NCI-H2171 (cell line): ENCODE results near the gene TCEAL5.
"Not testable (repeated sequence)": the region's sequence is repeated elsewhere in the genome, so short reads cannot be mapped to it uniquely, and the experiment has no call there.

Source experiments
- DNase-seq: peaks from one replicate; lab custom pipeline; 2025; lab: John Stamatoyannopoulos, UW

TCEAL5 gene

GRCh38 chrX:103276581-103277002 lies at the start of gene TCEAL5:
TSS of gene TCEAL5 (minus strand) at chrX:103276750. CDS start at chrX:103274563, 2,187 bp downstream.
- DNase-seq, result peak; percentile 11

GRCh38 chrX:103311399-103311780 lies 34.8 kb upstream of the TCEAL5 start:
- DNase-seq, result no peak

- DNase-seq, result peak; percentile 67
These were observed 34.2 kb upstream of the TCEAL5 start, which contains the start of gene BEX2 for GRCh38 chrX:103310555-103311398. TSS of gene BEX2 (minus strand) at chrX:103310990. CDS start at chrX:103309976, 1,014 bp downstream.

- no peak for DNase-seq
These were observed 33.5 kb upstream of the TCEAL5 start for GRCh38 chrX:103309860-103310554.

GRCh38 chrX:103305666-103306065 lies 29.1 kb upstream of the TCEAL5 start:
- DNase-seq, result not testable (repeated sequence)

GRCh38 chrX:103304705-103305104 lies 28.2 kb upstream of the TCEAL5 start:
- DNase-seq, result no peak

GRCh38 chrX:103293118-103293517 lies 16.6 kb upstream of the TCEAL5 start:
- no peak for DNase-seq

GRCh38 chrX:103279624-103280023 lies 3.1 kb upstream of the TCEAL5 start:
- no peak for DNase-seq

GRCh38 chrX:103275947-103276567 lies 493 bp downstream of the TCEAL5 start:
- DNase-seq, result no peak

- no peak for DNase-seq
These were observed 2.3 kb downstream of the TCEAL5 start for GRCh38 chrX:103274284-103274683.

- no peak for DNase-seq
These were observed 18.3 kb downstream of the TCEAL5 start for GRCh38 chrX:103258275-103258674.

- DNase-seq, result no peak
These were observed 19.9 kb downstream of the TCEAL5 start for GRCh38 chrX:103256651-103257050.

GRCh38 chrX:103254921-103255493 lies 21.5 kb downstream of the TCEAL5 start, which contains the start of gene TCEAL8:
TSS of gene TCEAL8 (minus strand) at chrX:103255155. CDS start at chrX:103253979, 1,176 bp downstream.
- peak; percentile 65 for DNase-seq

GRCh38 chrX:103254171-103254824 lies 22.3 kb downstream of the TCEAL5 start:
- DNase-seq, result no peak

GRCh38 chrX:103253608-103254007 lies 22.9 kb downstream of the TCEAL5 start:
- DNase-seq, result no peak

- DNase-seq, result no peak
These were observed 25.6 kb downstream of the TCEAL5 start for GRCh38 chrX:103250977-103251376.

GRCh38 chrX:103249805-103250204 lies 26.7 kb downstream of the TCEAL5 start:
- DNase-seq, result no peak

GRCh38 chrX:103248553-103248952 lies 28.0 kb downstream of the TCEAL5 start:
- DNase-seq, result no peak

GRCh38 chrX:103240155-103240554 lies 36.4 kb downstream of the TCEAL5 start:
- DNase-seq, result no peak

- DNase-seq, result no peak
These were observed 40.3 kb downstream of the TCEAL5 start for GRCh38 chrX:103236296-103236695.

- DNase-seq, result not testable (repeated sequence)
These were observed 40.9 kb downstream of the TCEAL5 start for GRCh38 chrX:103235608-103236007.

GRCh38 chrX:103234869-103235268 lies 41.7 kb downstream of the TCEAL5 start:
- DNase-seq, result no peak
